CD4-positive, alpha-beta memory T cell (primary cell): ENCODE measurements around the gene IDH1. TPM values are rescaled to one million over a fixed set of nuclear protein-coding genes. Genes with fewer than 3 reads are reported as not detected.

Experiments
- CTCF ChIA-PET: fragments of 350-600 bp; sonication (Branson Sonifier 250); formaldehyde crosslinking; loops from one replicate; lab custom pipeline; 2021; ENCODE audit warnings: inconsistent platforms; ENCODE audit not compliant: partially characterized antibody; lab: Charles Lee
- POLR2A ChIA-PET: fragments of 350-600 bp; sonication (Branson Sonifier 250); formaldehyde crosslinking; loops from one replicate; lab custom pipeline; 2021; ENCODE audit not compliant: partially characterized antibody; lab: Charles Lee
- DNase-seq, 5 donors: peaks; one replicate each; pipeline versions ENCODE4 v3.0.0 to v3.0.0-alpha.2; 2020 to 2022; ENCODE audit warnings: mixed read lengths in 1 of 5
- H3K27ac ChIP-seq: one replicate; pipeline ENCODE4 v1.7.0; 2013; ENCODE audit warnings: low read depth, low read length
- H3K27me3 ChIP-seq: 2 replicates; pipeline ENCODE4 v1.7.0; 2013; ENCODE audit warnings: mild to moderate bottlenecking, low read length, moderate library complexity; ENCODE audit not compliant: insufficient read depth
- H3K36me3 ChIP-seq: 2 replicates; pipeline ENCODE4 v1.7.0; 2013; ENCODE audit warnings: mild to moderate bottlenecking, low read length, moderate library complexity; ENCODE audit not compliant: insufficient read depth
- H3K4me1 ChIP-seq: 2 replicates; pipeline ENCODE4 v1.7.0; 2013; ENCODE audit warnings: mild to moderate bottlenecking, low read length, moderate library complexity; ENCODE audit not compliant: insufficient read depth
- H3K4me3 ChIP-seq, 2 donors: one replicate each; pipeline ENCODE4 v1.7.0; 2013; ENCODE audit warnings: low read length in 2 of 2, mild to moderate bottlenecking in 1 of 2
- H3K9me3 ChIP-seq, 2 donors: one replicate each; pipeline ENCODE4 v1.7.0; 2013; ENCODE audit warnings: low read length in 2 of 2, control low read depth in 1 of 2; ENCODE audit not compliant: control insufficient read depth in 1 of 2
- H3K27ac Mint-ChIP-seq, 7 donors: one replicate each; pipeline ENCODE4 v1.8.0; 2020 to 2021; ENCODE audit warnings: mixed read lengths in 7 of 7, mild to moderate bottlenecking in 6 of 7, inconsistent platforms in 3 of 7, moderate library complexity in 3 of 7
- H3K27me3 Mint-ChIP-seq, 2 donors: one replicate each; pipeline ENCODE4 v1.8.0; 2020 to 2021; ENCODE audit warnings: mixed read lengths in 2 of 2
- H3K36me3 Mint-ChIP-seq, 2 donors: one replicate each; pipeline ENCODE4 v1.8.0; 2020 to 2021; ENCODE audit warnings: mixed read lengths in 2 of 2, inconsistent platforms in 1 of 2, mild to moderate bottlenecking in 1 of 2
- H3K4me1 Mint-ChIP-seq, 4 donors: one replicate each; pipeline ENCODE4 v1.8.0; 2020 to 2021; ENCODE audit warnings: mixed read lengths in 4 of 4, mild to moderate bottlenecking in 1 of 4
- H3K4me3 Mint-ChIP-seq, 8 donors: one replicate each; pipeline ENCODE4 v1.8.0; 2020 to 2021; ENCODE audit warnings: mixed read lengths in 8 of 8, mild to moderate bottlenecking in 7 of 8, moderate library complexity in 6 of 8, inconsistent platforms in 3 of 8
- H3K9me3 Mint-ChIP-seq, 8 donors: one replicate each; pipeline ENCODE4 v1.8.0; 2020 to 2021; ENCODE audit warnings: mixed read lengths in 8 of 8, mild to moderate bottlenecking in 5 of 8, inconsistent platforms in 3 of 8, moderate library complexity in 1 of 8
- intact Hi-C: fragments of 100-400 bp; cut with micrococcal nuclease; formaldehyde crosslinking; loops from one replicate; pipeline ENCODE4 v1.15.1; 2023
- polyA plus RNA-seq, 2 donors: library from polyadenylated mRNA; unstranded; fragments of 300-500 nt; fragmentation: Illumina TruSeq; gene quantifications; one replicate each; pipeline ENCODE4 v1.2.3, GENCODE V29; 2021
- total RNA-seq, 2 experiments: library from RNA; stranded (reverse); gene quantifications; one replicate each; pipeline ENCODE4 v1.2.3, GENCODE V29; 2021

IDH1 gene
- total and polyA plus RNA-seq, 4 experiments from 2014 or later: 5.9 to 25.9 (median 15.8) TPM

- no peak overlapping the region for H3K27ac Mint-ChIP-seq
- H3K4me3 Mint-ChIP-seq: no peak overlapping the region
These were observed 50.7 kb downstream of the IDH1 start for GRCh38 chr2:208204166-208204565.

GRCh38 chr2:208195531-208195930 is 59.3 kb downstream of the IDH1 start:
- peaks cover 4 to 5% of the 10 kb centered on the region in 2 donors for H3K27me3 Mint-ChIP-seq
- H3K27ac ChIP-seq: no peak overlapping the region
- no peaks in the 10 kb centered on the region for H3K9me3 Mint-ChIP-seq
- no peaks in the 10 kb centered on the region for H3K4me1 Mint-ChIP-seq
- H3K4me1 ChIP-seq: no peaks in the 10 kb centered on the region
- no peak overlapping the region for H3K27ac Mint-ChIP-seq
- CTCF ChIA-PET: no interaction called here
- no peak for DNase-seq
- intact Hi-C loops: no loop called here
- no peak overlapping the region for H3K4me3 Mint-ChIP-seq
- POLR2A ChIA-PET: no interaction called here
- no peak overlapping the region for H3K4me3 ChIP-seq
- no peaks in the 10 kb centered on the region for H3K9me3 ChIP-seq
- H3K27me3 ChIP-seq: no peaks in the 10 kb centered on the region
- no peaks in the 10 kb centered on the region for H3K36me3 Mint-ChIP-seq
- H3K36me3 ChIP-seq: no peaks in the 10 kb centered on the region

More at GRCh38 chr2:208204166-208204565, 50.7 kb downstream of the IDH1 start:
- intact Hi-C loops: no loop called here
- no peaks in the 10 kb centered on the region for H3K27me3 ChIP-seq
- Mint-ChIP-seq H3K27me3 (peaks cover 2 to 4% of the 10 kb centered on the region in 2 donors), H3K9me3 (no peaks in the 10 kb centered on the region), H3K36me3 (no peaks in the 10 kb centered on the region), H3K4me1 (no peaks in the 10 kb centered on the region)
- H3K4me3 ChIP-seq: no peak overlapping the region
- DNase-seq: no peak
- no peaks in the 10 kb centered on the region for H3K4me1 ChIP-seq
- POLR2A ChIA-PET: no interaction called here
- H3K36me3 ChIP-seq: no peaks in the 10 kb centered on the region
- CTCF ChIA-PET: interaction anchor here (1.1 kb wide), 1 partner anchor 29 kb away, joined by 7 read pairs; no protein-coding TSS in a partner anchor
- H3K9me3 ChIP-seq: no peaks in the 10 kb centered on the region
- no peak overlapping the region for H3K27ac ChIP-seq

- no peak overlapping the region for H3K27ac Mint-ChIP-seq
These were observed 62.1 kb downstream of the IDH1 start for GRCh38 chr2:208192611-208193236.

GRCh38 chr2:208189810-208190503 is 64.9 kb downstream of the IDH1 start, which contains the start of gene C2orf80:
Gene C2orf80 (minus strand): TSS chr2:208190030. CDS start chr2:208186986, 3,044 bp downstream.
- no peaks in the 10 kb centered on the region for H3K4me1 ChIP-seq
- no peak within 1 kb of the TSS for H3K4me3 Mint-ChIP-seq
- no peaks in the 10 kb centered on the region for H3K9me3 ChIP-seq
- H3K36me3 ChIP-seq: no peaks in the 10 kb centered on the region
- no peaks in the 10 kb centered on the region for H3K27me3 ChIP-seq
- no peak within 1 kb of the TSS for H3K4me3 ChIP-seq
- H3K27me3 Mint-ChIP-seq: peaks cover 6% of the 10 kb centered on the region in 2 donors
- ChIA-PET CTCF (interaction anchor here (3.7 kb wide), 1 partner anchor 14 kb away, joined by 23 read pairs; no protein-coding TSS in a partner anchor), POLR2A (no interaction called here)
- no peaks in the 10 kb centered on the region for H3K4me1 Mint-ChIP-seq
- H3K27ac Mint-ChIP-seq: no peak within 1 kb of the TSS
- H3K9me3 Mint-ChIP-seq: no peaks in the 10 kb centered on the region
- intact Hi-C loops: no loop called here
- H3K27ac ChIP-seq: no peak within 1 kb of the TSS
- no peaks in the 10 kb centered on the region for H3K36me3 Mint-ChIP-seq
- DNase-seq: no peak

More at GRCh38 chr2:208192611-208193236, 62.1 kb downstream of the IDH1 start:
- no peaks in the 10 kb centered on the region for H3K9me3 Mint-ChIP-seq
- H3K4me1 Mint-ChIP-seq: no peaks in the 10 kb centered on the region
- intact Hi-C loops: no loop called here
- H3K27me3 Mint-ChIP-seq: peaks cover 7 to 8% of the 10 kb centered on the region in 2 donors
- Histone ChIP-seq H3K27me3 (no peaks in the 10 kb centered on the region), H3K27ac (no peak overlapping the region), H3K9me3 (no peaks in the 10 kb centered on the region), H3K4me3 (no peak overlapping the region), H3K36me3 (no peaks in the 10 kb centered on the region), H3K4me1 (no peaks in the 10 kb centered on the region)
- H3K36me3 Mint-ChIP-seq: no peaks in the 10 kb centered on the region
- H3K4me3 Mint-ChIP-seq: no peak overlapping the region
- ChIA-PET POLR2A (interaction anchor here (0.6 kb wide), 1 partner anchor 392 kb away, joined by 5 read pairs; no protein-coding TSS in a partner anchor), CTCF (interaction anchor here (1.2 to 1.5 kb wide), 2 partner anchors 12 to 17 kb away, joined by 4 read pairs; no protein-coding TSS in a partner anchor)
- DNase-seq: no peak

GRCh38 chr2:208189069-208189809 is 65.6 kb downstream of the IDH1 start:
- POLR2A ChIA-PET: no interaction called here
- no peak overlapping the region for H3K4me3 Mint-ChIP-seq

GRCh38 chr2:208186893-208187292 is 68.0 kb downstream of the IDH1 start:
- no peaks in the 10 kb centered on the region for H3K9me3 Mint-ChIP-seq
- ChIA-PET CTCF (interaction anchor here (3.6 kb wide), 1 partner anchor 12 kb away, joined by 19 read pairs; no protein-coding TSS in a partner anchor), POLR2A (no interaction called here)
- Histone ChIP-seq H3K27ac (no peak overlapping the region), H3K9me3 (no peaks in the 10 kb centered on the region), H3K36me3 (no peaks in the 10 kb centered on the region), H3K4me3 (no peak overlapping the region), H3K27me3 (no peaks in the 10 kb centered on the region), H3K4me1 (no peaks in the 10 kb centered on the region)
- no peak overlapping the region for H3K27ac Mint-ChIP-seq
- H3K36me3 Mint-ChIP-seq: no peaks in the 10 kb centered on the region
- no peaks in the 10 kb centered on the region for H3K4me1 Mint-ChIP-seq
- intact Hi-C loops: no loop called here
- H3K27me3 Mint-ChIP-seq: peaks cover 5 to 12% of the 10 kb centered on the region in 2 donors
- DNase-seq: no peak
- H3K4me3 Mint-ChIP-seq: no peak overlapping the region

More at GRCh38 chr2:208189069-208189809, 65.6 kb downstream of the IDH1 start:
- H3K9me3 ChIP-seq: no peaks in the 10 kb centered on the region
- H3K27ac Mint-ChIP-seq: no peak overlapping the region
- H3K4me3 ChIP-seq: no peak overlapping the region
- no peak overlapping the region for H3K27ac ChIP-seq
- no peaks in the 10 kb centered on the region for H3K36me3 Mint-ChIP-seq
- H3K27me3 ChIP-seq: no peaks in the 10 kb centered on the region
- no peaks in the 10 kb centered on the region for H3K4me1 Mint-ChIP-seq
- no peaks in the 10 kb centered on the region for H3K9me3 Mint-ChIP-seq
- intact Hi-C loops: no loop called here
- peaks cover 4 to 9% of the 10 kb centered on the region in 2 donors for H3K27me3 Mint-ChIP-seq
- no peaks in the 10 kb centered on the region for H3K4me1 ChIP-seq
- DNase-seq: no peak
- CTCF ChIA-PET: interaction anchor here (3.7 kb wide), 1 partner anchor 14 kb away, joined by 23 read pairs; no protein-coding TSS in a partner anchor
- no peaks in the 10 kb centered on the region for H3K36me3 ChIP-seq
